HG03097 (cell line): Measurements from ENCODE around the gene LYSMD1.

Experiments used
- ATAC-seq: cut with Tn5 transposase; IDR thresholded peaks from one replicate; pipeline ENCODE4 v1.9.1; 2021; ENCODE audit not compliant: unreplicated experiment, low FRiP score

Gene LYSMD1

DNA sequence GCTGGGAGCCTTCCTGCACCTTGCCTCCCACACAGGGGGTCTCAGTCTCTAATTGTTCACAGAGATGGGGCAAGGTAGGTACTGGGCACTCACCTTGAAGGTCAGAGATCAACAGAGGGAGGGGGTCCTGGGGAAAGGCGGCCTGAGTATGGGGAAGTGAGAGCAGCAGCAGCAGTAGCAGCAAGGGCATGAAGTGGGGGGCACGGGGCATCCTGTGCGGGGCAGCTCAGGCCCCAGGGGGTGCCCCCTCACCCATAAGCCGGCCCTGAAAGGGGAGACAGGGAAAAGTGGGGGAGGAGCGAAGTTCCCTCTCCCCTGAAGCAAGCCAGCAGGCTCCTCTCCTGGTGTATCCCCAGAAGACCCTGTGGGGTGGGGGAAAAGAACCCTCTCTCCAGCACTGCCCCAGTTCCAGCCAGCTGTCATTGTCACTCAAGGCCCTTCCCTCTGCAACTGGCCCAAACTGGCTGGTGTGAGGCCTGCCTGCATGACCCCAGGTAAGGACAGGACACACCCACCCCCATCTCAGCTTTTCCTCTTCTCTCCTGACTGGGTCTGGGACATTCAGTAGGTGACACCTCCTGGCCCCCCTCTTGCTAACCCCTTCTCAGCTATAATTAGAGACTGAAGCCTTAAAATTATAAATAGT lies 23.2 kb downstream of the LYSMD1 start:
- no peak for ATAC-seq

DNA sequence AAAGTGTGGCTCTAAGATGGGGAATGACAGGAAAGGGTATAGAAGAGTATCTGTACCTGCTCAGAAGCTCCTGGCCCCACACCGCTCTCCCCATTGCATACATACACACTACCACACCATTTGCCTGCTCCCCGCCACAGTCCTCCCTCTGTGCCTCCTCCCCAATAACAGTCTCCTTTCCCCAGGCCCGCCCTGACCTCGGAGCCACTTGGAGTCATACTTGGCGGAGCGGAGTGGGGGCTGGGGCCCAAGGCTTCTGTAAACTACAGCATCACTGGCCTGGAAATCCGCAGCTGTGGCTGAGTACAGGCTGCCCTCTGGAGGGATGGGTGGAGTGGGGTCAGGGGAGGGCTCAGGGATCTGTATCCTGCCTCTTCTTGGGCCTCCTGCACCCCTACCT lies 27.9 kb downstream of the LYSMD1 start:
- ATAC-seq, result no peak

DNA sequence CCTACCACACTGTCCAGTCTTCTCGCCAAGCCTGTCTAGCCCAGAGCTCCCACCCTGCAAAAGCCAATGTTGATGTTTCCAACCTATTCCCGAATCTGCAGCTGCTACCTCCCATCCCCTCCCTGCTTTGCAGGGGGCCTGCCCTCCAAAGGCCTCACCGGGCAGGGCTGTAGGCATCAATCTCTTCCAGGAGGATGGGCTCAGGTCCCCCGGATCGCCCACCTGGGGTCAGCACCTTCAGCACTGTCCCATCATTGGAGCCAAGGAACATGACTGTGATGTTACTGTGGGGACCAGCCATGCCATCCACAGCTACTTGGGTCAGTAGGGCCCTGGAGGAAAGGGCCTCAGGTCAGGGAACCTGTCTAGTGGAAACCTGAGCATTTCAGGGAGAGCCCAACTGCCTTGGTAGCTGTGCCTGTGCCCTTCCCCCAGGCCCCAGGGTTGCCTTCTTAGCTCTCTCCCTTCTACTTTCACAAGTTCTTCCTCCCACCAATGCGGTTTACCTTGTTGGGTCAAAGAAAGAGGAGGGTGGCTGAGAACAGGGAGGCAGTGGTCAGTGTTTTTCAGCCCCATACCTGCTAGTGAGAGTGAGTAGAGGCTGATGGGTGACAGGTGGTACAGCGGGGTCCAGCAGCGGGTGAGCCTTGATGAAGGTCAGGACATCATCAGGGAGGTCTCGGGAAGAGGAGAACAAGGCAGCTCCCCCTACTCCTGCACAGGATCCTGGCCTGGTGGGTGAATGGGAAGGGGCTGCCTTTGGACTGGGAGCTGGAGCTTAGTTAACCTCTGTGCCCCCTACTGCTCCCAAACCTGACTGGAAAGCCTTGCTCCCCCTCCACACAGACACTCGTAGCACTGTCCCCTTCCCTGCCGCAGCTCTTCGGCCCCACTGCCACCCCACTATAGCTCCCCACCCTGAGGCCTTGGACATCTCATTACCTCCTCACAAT lies 30.0 kb downstream of the LYSMD1 start:
- ATAC-seq, result no peak

DNA sequence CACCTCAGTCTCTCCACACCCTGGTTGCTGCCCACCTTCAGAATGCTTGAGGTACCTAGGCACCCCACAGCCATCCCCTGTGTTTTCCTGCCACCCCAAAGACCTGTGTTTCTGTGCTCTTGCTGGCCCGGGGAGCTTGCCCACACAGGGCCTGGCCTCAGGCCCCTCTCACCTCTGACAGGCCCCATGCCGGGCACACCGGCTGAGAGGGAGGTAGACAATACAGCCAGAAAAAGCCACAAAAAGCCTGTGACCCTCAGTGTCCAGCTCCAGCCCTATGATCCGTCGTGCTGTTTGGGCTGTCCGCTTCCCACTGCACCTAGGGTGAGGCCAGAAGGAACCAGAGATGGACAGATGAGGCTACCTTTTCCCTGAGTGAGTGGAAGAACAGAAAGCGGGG lies 30.7 kb downstream of the LYSMD1 start:
- no peak for ATAC-seq

DNA sequence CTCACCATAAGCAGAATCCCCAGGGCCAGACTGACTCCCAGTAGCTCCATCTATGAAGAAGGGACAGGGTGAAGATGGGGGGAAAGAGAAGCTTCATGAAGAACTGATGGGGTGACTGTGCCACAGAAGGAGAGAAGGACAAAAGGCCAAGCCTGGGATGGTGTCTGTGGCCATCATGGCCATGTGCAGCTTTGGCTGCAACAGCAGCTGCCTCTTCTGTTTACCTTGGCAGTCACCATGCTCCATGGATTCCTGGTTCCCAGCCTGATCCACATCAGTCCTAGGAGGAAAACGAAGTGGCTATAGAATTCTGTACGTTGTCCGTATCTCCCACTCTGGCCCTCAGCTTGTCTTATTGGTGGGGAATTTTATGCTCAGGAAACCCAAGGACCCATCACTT lies 31.3 kb downstream of the LYSMD1 start:
- no peak for ATAC-seq

DNA sequence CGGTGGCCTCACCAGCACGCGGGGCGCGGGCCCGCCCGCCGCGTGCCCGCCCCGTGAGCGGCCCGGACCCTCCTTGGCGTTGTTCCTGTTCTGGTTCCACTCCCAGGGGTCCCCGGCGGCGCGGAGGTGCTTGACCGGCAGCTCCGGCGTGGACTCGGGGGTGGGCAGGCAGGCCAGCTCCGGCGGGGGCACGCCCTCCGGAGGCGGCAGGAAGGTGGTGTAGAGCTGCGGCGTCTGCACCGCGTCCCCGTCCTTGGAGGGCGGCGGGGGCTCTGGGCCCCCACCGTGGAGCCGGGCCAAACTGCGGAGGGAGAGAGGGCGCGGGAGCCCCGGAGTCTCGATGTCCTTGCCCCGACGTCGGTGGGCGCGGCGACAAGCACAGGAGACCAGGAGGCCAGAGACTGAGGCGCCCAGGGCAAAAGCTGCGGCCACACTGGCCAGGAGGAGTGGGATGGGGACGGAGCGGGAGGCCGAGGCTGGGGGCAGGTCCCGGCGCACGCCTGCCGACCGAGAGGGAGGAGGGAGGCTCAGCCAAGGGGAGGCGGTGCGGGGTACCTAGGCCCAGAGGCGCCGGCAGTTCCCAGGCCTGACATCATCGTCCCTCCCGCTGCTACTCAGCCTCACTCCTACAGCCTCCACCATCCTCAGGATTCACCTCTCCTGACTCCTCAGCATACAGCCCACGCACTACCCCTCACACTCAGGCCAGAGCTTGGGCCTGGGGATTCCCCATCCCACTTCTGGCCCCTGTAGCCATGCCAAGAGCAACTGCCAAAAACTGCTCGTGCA lies 32.5 kb downstream of the LYSMD1 start:
- no peak for ATAC-seq

DNA sequence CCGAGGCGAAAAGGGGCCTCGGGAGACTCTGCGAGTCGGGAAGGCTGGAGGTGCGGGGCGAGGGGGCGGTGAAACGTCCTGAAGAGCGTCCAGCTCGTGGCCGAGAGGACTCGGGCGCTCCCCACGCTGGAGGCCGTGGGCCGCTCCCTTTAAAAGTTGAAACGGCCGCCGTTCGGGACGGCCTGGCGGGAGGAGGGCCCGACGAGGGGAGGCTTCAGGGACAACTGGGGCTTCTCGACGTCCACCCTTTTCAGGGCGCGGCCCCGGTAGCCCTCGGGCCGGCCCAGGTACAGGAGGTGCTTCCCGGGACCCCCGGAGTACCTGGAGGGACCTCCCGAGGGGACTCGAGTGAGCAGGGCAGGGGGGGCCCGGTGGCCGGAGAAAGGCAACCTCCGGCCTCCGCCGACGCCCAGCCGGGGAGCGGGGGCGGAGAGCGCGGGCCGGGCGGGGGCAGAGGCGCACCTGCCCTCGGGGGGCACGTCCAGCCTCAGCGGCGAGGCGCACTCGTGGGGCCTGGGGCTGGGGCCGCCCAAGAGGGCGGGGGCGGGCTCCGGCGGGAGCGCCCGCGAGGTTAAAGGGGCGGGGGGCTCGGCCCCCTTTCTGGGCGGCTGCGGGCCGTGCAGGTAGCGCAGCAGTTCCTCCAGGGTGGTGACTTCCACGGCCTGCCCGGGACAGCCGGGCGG lies 33.2 kb downstream of the LYSMD1 start:
- no peak for ATAC-seq

DNA sequence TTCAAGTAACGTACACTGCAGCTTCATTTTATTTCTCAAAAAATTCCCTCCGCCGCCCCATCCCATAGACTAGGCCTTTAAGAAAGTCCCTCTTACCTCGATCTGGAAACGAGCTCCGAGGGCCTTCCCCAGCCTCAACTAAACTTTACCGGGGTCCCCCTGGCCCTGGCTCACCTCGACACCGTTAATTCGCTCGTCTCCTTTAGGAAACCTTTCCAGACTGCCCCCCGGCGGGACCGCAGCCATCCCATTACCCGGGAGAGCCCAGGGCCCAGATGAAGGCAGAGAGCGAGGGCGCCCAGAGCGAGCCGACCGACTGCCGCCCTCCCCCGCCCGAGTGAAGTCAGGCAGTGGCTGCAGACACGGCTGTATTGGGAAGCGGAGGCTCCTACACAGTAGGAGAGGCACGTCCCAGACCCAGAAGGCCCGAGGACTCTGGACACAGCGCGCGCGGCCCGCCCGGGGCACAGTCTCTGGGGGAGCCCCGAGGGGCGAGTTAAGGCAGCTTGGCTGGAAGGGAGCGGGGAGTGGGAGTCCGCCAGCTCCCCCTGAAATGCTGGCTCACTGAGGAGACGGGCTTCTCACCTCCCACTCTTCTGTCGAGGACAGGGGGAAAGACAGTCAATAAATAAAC lies 33.9 kb downstream of the LYSMD1 start:
- ATAC-seq, result no peak

DNA sequence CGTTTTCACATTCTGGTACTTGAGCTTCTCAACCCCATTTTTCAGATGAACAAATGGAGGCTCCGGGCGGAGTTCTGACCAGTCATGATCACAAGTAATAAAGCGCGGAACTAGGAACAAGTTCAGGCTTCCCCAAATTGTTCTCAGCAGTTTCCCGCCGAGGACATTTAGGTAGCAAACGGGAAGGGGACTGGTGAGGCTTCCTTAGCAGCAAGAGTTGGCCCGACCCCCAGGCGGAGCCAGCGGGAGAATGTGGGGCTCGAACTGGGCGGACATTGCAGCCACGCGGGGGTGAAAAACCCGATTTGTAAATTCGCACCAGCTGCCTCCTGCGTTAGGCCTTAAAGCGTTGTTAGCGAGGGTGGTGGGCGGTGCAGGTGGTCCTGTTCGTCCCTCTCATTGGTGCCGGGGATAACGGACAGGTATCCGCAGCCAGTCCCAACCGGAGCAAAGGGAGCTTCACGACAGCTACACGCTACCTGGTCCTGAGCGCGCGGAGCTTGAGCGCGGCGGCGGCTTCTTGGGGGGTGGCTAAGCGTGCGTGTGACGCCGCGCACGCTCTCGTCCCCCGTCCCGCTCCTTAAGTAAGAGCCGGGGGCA lies 34.6 kb downstream of the LYSMD1 start:
- no peak for ATAC-seq

DNA sequence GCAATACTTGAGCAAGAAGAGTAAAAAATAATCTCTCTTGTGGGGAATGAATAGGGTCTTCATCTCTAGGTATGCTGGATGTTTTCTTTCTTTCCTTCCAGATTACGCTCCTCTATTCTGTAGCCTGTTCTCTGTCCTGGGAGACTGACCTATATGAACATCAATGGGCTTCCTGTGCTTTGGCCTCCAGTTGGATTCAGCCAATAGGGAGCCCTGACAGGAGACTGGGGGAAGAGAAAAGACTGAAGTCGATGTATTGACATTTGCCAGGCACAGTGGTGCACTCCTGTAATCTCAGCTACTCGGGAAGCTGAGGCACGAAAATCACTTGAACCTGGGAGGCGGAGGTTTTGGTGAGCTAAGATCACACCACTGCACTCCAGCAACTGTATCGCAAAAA lies 36.9 kb downstream of the LYSMD1 start:
- no peak for ATAC-seq

DNA sequence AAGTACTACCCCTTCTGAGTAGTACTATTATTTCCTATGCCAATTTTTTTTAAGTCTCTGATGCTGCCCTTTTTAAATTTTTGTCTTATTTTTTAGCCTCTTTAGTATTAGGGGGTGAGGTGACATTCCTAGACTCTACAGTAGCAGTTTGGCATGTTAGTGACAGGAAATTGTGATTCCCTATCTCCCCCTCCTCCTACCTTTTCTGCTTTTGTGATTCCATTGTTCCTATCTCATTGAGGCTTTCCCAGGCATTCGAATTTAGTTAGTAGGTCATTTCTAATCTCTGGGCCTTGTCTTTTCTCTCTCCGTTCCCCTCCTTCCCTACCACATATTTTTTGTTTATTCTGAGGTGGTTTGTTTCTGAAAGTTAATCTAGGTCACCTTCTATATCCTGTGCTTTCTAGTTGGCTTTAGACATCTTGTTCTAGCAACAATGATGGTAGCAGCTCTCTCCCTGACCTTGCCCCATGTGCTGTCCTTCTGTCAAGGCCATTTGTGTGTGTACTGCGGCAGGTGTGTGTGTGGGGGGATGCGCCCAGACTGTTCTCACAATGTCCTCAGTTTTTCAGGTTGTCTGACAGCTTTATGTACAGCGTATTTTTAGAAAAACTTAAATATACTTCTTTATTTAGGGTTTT lies 40.8 kb downstream of the LYSMD1 start:
- ATAC-seq, result no peak

DNA sequence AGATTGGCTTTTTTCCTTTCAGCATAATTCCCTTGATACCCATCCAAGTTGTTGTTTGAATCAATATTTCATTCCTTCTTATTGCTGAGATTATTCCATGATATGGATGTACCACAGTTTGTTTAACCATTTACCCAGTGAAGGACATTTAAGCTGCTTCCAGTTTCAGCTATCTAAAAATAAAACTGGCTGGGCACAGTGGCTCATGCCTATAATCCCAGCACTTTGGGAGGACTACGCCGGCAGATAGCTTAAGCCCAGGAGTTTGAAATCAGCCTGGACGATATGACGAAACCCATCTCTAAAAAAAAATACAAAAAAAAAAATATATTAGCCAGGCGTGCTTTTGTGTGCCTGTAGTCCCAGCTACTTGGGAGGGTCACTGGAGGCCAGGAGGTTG lies 51.8 kb downstream of the LYSMD1 start:
- ATAC-seq, result no peak
